AG04450 (cell line): ENCODE data around the gene TMPRSS2. TPM values are rescaled to one million over a fixed set of nuclear protein-coding genes. Genes with fewer than 3 reads are reported as not detected.

Experiments
- CTCF ChIA-PET: fragments of 300-600, 350-600 bp; formaldehyde crosslinking; extraction: SDS; loops from one replicate; lab custom pipeline; 2022; ENCODE audit warnings: antibody characterized with exemption, inconsistent platforms; lab: Charles Lee
- POLR2A ChIA-PET: fragments of 350-600 bp; formaldehyde crosslinking; extraction: SDS; loops from one replicate; lab custom pipeline; 2021; ENCODE audit warnings: antibody characterized with exemption, inconsistent platforms; lab: Yijun Ruan, JAX
- DNase-seq: peaks from one replicate; pipeline ENCODE4 v3.0.0-alpha.2; 2011; ENCODE audit warnings: low read depth, low spot score
- H3K27ac ChIP-seq: one replicate; pipeline ENCODE4 v1.5.1; 2012; ENCODE audit warnings: low read depth, low read length, control low read depth
- H3K27me3 ChIP-seq: one replicate; pipeline ENCODE4 v1.6.0; 2012; ENCODE audit warnings: low read length; ENCODE audit not compliant: control insufficient read depth, insufficient read depth
- H3K4me3 ChIP-seq: 2 replicates; pipeline ENCODE4 v1.5.1; 2011; ENCODE audit warnings: mild to moderate bottlenecking, low read depth, low read length, control low read depth
- H3K9me3 ChIP-seq: 2 replicates; pipeline ENCODE4 v1.5.1; 2012; ENCODE audit warnings: low read length; ENCODE audit not compliant: control insufficient read depth, insufficient read depth
- polyA plus RNA-seq: library from polyadenylated mRNA; depleted of rRNA; stranded (reverse); fragments of >200 nt; gene quantifications from 2 replicates; pipeline ENCODE4 v1.2.3, GENCODE V29; 2011
- TF ChIP-seq, protein P1 (sequence below): IDR thresholded peaks from 2 replicates; pipeline ENCODE4 v1.5.1; 2011; ENCODE audit warnings: low read depth, low read length, control low read depth, inconsistent platforms

The TMPRSS2 gene
- polyA plus RNA-seq, 1 experiment, result not detected

DNA sequence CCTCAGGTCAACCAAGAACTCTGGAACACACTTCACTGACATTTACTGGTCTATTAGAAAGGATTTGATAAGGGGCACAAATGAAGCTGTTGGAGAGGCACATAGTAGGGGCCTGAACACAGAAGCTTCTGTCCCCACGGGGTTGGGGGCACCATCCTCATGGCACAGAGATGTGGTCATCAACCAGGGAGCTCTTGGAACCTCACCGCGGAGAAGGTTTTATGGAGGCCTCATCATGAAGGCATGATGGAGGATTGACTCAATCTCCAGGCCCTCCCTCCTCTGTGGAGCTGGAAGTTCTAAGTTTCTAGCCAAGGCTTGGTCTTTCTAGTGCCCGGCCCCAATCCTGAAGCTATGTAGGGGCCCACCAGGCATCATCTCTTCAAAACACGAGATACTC is 58.3 kb downstream of the TMPRSS2 start:
- CTCF ChIA-PET, result interaction anchor here (2.0 kb wide), 1 partner anchor 166 kb away, joined by 7 read pairs; no protein-coding TSS in a partner anchor

DNA sequence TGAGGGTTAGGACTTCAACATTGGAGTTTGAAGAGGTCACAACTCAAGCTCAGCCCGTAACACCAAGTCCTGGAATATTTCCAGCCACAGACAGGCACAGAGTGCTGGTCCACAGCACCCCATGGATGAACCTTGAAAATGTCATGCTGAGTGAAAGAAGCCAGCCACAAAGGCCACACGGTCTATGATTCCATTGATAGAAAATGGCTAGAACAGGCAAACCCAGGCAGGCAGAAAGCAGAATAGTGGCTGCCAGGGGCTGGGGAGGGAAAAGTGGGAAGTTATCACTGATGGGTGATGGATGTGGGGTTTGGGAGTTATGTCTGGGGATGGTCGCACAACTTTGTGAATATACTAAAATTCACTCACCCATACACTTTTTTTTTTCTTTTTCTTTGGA is 60.6 kb downstream of the TMPRSS2 start:
- no peaks in the 10 kb centered on the region for H3K9me3 ChIP-seq
- H3K27me3 ChIP-seq, result no peaks in the 10 kb centered on the region
- TF ChIP-seq, protein P1, sequence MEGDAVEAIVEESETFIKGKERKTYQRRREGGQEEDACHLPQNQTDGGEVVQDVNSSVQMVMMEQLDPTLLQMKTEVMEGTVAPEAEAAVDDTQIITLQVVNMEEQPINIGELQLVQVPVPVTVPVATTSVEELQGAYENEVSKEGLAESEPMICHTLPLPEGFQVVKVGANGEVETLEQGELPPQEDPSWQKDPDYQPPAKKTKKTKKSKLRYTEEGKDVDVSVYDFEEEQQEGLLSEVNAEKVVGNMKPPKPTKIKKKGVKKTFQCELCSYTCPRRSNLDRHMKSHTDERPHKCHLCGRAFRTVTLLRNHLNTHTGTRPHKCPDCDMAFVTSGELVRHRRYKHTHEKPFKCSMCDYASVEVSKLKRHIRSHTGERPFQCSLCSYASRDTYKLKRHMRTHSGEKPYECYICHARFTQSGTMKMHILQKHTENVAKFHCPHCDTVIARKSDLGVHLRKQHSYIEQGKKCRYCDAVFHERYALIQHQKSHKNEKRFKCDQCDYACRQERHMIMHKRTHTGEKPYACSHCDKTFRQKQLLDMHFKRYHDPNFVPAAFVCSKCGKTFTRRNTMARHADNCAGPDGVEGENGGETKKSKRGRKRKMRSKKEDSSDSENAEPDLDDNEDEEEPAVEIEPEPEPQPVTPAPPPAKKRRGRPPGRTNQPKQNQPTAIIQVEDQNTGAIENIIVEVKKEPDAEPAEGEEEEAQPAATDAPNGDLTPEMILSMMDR, result no peak
- H3K4me3 ChIP-seq, result no peak overlapping the region
- no peak overlapping the region for H3K27ac ChIP-seq
- CTCF ChIA-PET, result no interaction called here
- DNase-seq, result no peak
- POLR2A ChIA-PET, result no interaction called here

More for the DNA sequence above, 58.3 kb downstream of the TMPRSS2 start:
- H3K4me3 ChIP-seq, result no peak overlapping the region
- TF ChIP-seq, protein P1, result no peak
- no peak overlapping the region for H3K27ac ChIP-seq
- no peak for DNase-seq
- no peaks in the 10 kb centered on the region for H3K9me3 ChIP-seq
- POLR2A ChIA-PET, result no interaction called here
- no peaks in the 10 kb centered on the region for H3K27me3 ChIP-seq

DNA sequence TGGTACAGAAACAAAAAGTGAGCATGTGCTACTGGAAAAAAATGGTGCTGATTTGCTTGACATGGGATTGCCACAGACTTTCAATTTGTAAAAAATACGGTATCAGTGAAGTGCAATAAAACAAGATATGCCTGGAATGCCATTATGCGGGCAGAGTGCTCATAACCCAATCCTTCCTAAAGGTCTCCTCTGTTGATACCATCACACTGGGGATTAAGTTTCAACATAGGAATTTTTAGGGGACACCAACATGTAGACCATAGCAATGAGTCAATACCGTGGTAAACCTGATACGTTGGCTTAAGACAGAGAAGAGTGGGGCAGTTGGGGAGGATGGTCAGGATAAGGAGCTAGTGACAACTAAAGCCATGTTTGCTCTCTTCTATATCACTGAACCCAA is 61.4 kb downstream of the TMPRSS2 start:
- TF ChIP-seq, protein P1, result no peak
- no peak overlapping the region for H3K27ac ChIP-seq
- H3K9me3 ChIP-seq, result no peaks in the 10 kb centered on the region
- ChIA-PET POLR2A (no interaction called here), CTCF (no interaction called here)
- H3K27me3 ChIP-seq, result no peaks in the 10 kb centered on the region
- no peak overlapping the region for H3K4me3 ChIP-seq
- DNase-seq, result no peak

DNA sequence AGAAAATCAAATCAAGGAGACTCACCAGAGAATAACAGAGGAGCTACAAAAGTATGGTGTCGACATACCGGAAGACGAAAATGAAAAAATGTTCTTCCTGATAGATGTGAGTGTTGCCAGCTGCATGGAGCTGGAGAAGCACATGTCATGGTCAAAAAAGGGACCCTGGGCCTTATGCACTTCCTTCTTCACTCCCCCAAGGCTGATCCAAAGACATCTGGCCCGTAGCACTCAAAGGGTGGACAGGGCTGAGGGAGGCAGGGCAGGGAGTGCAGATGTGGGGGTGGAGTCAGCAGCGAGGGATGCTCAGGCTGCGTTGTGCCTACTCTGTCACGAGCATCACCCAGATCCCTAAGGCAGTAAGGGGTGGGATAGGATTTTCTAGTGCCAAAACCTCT is 62.5 kb downstream of the TMPRSS2 start:
- no peak overlapping the region for H3K4me3 ChIP-seq
- H3K27me3 ChIP-seq, result no peaks in the 10 kb centered on the region
- POLR2A ChIA-PET, result no interaction called here
- DNase-seq, result no peak
- no peak overlapping the region for H3K27ac ChIP-seq
- TF ChIP-seq, protein P1, result no peak
- H3K9me3 ChIP-seq, result no peaks in the 10 kb centered on the region
- CTCF ChIA-PET, result no interaction called here

DNA sequence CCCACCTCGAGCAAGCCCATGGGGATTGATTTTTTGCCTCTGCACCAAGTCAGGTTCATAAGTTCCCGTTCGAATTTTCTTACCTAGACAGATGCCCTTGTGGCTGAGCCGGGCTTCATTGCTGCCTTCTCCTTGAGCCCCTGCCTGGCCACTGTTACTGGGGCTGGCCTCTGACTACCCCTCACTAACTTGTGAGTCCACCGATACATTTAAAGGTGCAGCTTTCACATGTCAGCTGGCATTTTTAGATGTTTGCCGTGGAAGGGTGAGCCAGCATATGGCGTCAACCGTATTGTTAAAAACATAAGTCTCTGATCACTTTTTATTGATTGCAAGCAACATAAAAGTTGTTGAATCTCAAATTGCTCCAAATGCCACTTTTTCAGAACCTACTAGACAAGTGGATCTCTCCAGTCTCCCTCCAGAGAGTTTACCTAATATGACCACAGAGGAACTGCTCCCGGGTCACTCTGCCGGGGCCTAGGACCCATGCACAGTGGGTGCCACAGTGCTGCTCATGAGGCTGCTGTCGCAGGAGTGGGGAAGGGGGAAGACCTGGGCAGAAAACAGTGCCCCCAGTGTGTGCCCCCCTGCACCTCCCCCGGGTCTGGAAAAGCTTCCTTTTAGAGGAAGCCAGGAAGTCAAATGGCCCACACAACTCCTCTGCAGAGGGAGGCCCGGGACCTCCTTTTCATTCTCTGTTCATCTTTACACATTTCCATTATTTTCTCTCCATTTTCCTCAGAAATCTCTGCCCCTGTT is 63.1 kb downstream of the TMPRSS2 start:
- no peak for DNase-seq
- ChIA-PET CTCF (no interaction called here), POLR2A (no interaction called here)
- Histone ChIP-seq H3K27me3 (no peaks in the 10 kb centered on the region), H3K4me3 (no peak overlapping the region), H3K27ac (no peak overlapping the region), H3K9me3 (no peaks in the 10 kb centered on the region)
- TF ChIP-seq, protein P1, result no peak
